Measurements from ENCODE around the gene PHF5A. TPM values are rescaled to one million over a fixed set of nuclear protein-coding genes. Genes with fewer than 3 reads are reported as not detected.

The PHF5A gene
- total and polyA plus RNA-seq, 2 experiments from 2014 or later, result 21.9 to 55.2 TPM

- Histone ChIP-seq H4K20me1 (ENCODE audit: insufficient read depth, poor library complexity, severe bottlenecking) (peaks cover 25% of the 10 kb centered on the region), H3K27me3 (no peaks in the 10 kb centered on the region), H3K4me1 (ENCODE audit: insufficient read depth) (peaks cover 11% of the 10 kb centered on the region), H3K27ac (peak overlapping the region; percentile 31), H3K36me3 (replicated peaks; ENCODE audit: insufficient read depth, low read depth) (no peaks in the 10 kb centered on the region), H3K9me3 (ENCODE audit: low read depth) (no peaks in the 10 kb centered on the region), H3K4me3 (no peak overlapping the region), H2AFZ (no peak overlapping the region), H3K9me2 (replicated peaks; ENCODE audit: insufficient read depth) (no peaks in the 10 kb centered on the region), H3K4me2 (no peak overlapping the region), H3K79me2 (peaks cover 88% of the 10 kb centered on the region)
- TF ChIP-seq EZH2 (IDR thresholded peaks at IDR 0.05; ENCODE audit: borderline replicate concordance), result no peak
- no peak for TF ChIP-seq EZH2phosphoT487 (IDR thresholded peaks at IDR 0.05; ENCODE audit: low read depth, severe bottlenecking, unreplicated experiment)
- TF ChIP-seq CTCF (IDR thresholded peaks at IDR 0.05; ENCODE audit: poor library complexity), result no peak
- DNase-seq (ENCODE audit: low spot score), result no peak
- 89% methylated on average over 6 of the region's 6 CpGs for WGBS (ENCODE audit: low lambda C conversion rate, missing lambda C conversion rate)
These were observed 29.9 kb upstream of the PHF5A start for GRCh38 chr22:41498303-41498835.

GRCh38 chr22:41491374-41492100 lies 23.0 kb upstream of the PHF5A start:
- Histone ChIP-seq H3K4me2 (no peak overlapping the region), H3K9me2 (replicated peaks; ENCODE audit: insufficient read depth) (no peaks in the 10 kb centered on the region), H3K4me1 (ENCODE audit: insufficient read depth) (peaks cover 42% of the 10 kb centered on the region), H3K36me3 (replicated peaks; ENCODE audit: insufficient read depth, low read depth) (no peaks in the 10 kb centered on the region), H2AFZ (no peak overlapping the region), H3K9me3 (ENCODE audit: low read depth) (no peaks in the 10 kb centered on the region), H3K4me3 (no peak overlapping the region), H3K27me3 (no peaks in the 10 kb centered on the region), H3K79me2 (peaks cover 95% of the 10 kb centered on the region), H3K27ac (peak overlapping the region; percentile 9), H4K20me1 (ENCODE audit: insufficient read depth, poor library complexity, severe bottlenecking) (peaks cover 67% of the 10 kb centered on the region)
- TF ChIP-seq EZH2 (IDR thresholded peaks at IDR 0.05; ENCODE audit: borderline replicate concordance), result no peak
- TF ChIP-seq EZH2phosphoT487 (IDR thresholded peaks at IDR 0.05; ENCODE audit: low read depth, severe bottlenecking, unreplicated experiment), result no peak
- 68% methylated on average over 5 of the region's 5 CpGs for WGBS (ENCODE audit: low lambda C conversion rate, missing lambda C conversion rate)
- no peak for DNase-seq (ENCODE audit: low spot score)

GRCh38 chr22:41488596-41489385 lies 20.3 kb upstream of the PHF5A start:
- no peak for DNase-seq (ENCODE audit: low spot score)
- H3K9me2 ChIP-seq (replicated peaks; ENCODE audit: insufficient read depth), result no peaks in the 10 kb centered on the region
- no peak overlapping the region for H2AFZ ChIP-seq
- peak overlapping the region; percentile 68 for H3K27ac ChIP-seq
- H3K4me1 ChIP-seq (ENCODE audit: insufficient read depth), result peaks cover 43% of the 10 kb centered on the region
- peaks cover 61% of the 10 kb centered on the region for H4K20me1 ChIP-seq (ENCODE audit: insufficient read depth, poor library complexity, severe bottlenecking)
- peaks cover 94% of the 10 kb centered on the region for H3K79me2 ChIP-seq
- no peak for TF ChIP-seq EZH2 (IDR thresholded peaks at IDR 0.05; ENCODE audit: borderline replicate concordance)
- TF ChIP-seq EZH2phosphoT487 (IDR thresholded peaks at IDR 0.05; ENCODE audit: low read depth, severe bottlenecking, unreplicated experiment), result no peak
- no peak for TF ChIP-seq CTCF (IDR thresholded peaks at IDR 0.05; ENCODE audit: poor library complexity)
- H3K4me2 ChIP-seq, result no peak overlapping the region
- H3K27me3 ChIP-seq, result no peaks in the 10 kb centered on the region
- H3K36me3 ChIP-seq (replicated peaks; ENCODE audit: insufficient read depth, low read depth), result no peaks in the 10 kb centered on the region
- H3K4me3 ChIP-seq, result no peak overlapping the region
- no peaks in the 10 kb centered on the region for H3K9me3 ChIP-seq (ENCODE audit: low read depth)
- 70% methylated on average over 3 of the region's 3 CpGs for WGBS (ENCODE audit: low lambda C conversion rate, missing lambda C conversion rate)

All from hepatocyte (in vitro differentiated cells).